HEK293 (cell line): ENCODE data around the gene PPP1R27.

Source experiments
- CTCF ChIP-seq: fragments of 450-650 bp; formaldehyde crosslinking; IDR thresholded peaks from 2 replicates; pipeline ENCODE4 v1.5.1; 2016; ENCODE audit warnings: missing biosample characterization, missing genetic modification characterization
- KLF16 ChIP-seq: fragments of 450-650 bp; formaldehyde crosslinking; IDR thresholded peaks from 2 replicates; pipeline ENCODE4 v1.5.1; 2017; ENCODE audit warnings: missing biosample characterization, missing genetic modification characterization
- KLF8 ChIP-seq: fragments of 450-650 bp; formaldehyde crosslinking; IDR thresholded peaks from 2 replicates; pipeline ENCODE4 v1.5.1; 2016; ENCODE audit warnings: missing biosample characterization, missing genetic modification characterization
- PBX3 ChIP-seq: sonication (generic); formaldehyde crosslinking; IDR thresholded peaks from 2 replicates; pipeline ENCODE4 v1.8.1; 2022; ENCODE audit warnings: mild to moderate bottlenecking, moderate library complexity, missing genetic modification reagents
- PRDM1 ChIP-seq: fragments of 450-650 bp; formaldehyde crosslinking; IDR thresholded peaks from 2 replicates; pipeline ENCODE4; 2016; ENCODE audit warnings: missing biosample characterization, missing genetic modification characterization
- SCRT2 ChIP-seq: fragments of 450-650 bp; formaldehyde crosslinking; IDR thresholded peaks from 2 replicates; pipeline ENCODE4 v1.5.1; 2016; ENCODE audit warnings: missing biosample characterization, missing genetic modification characterization
- TCF7L2 ChIP-seq: IDR thresholded peaks from 2 replicates; pipeline ENCODE4 v1.6.1; 2011; ENCODE audit warnings: low read depth, mild to moderate bottlenecking, inconsistent platforms, low read length, moderate library complexity, borderline replicate concordance
- ZBTB44 ChIP-seq: fragments of 450-650 bp; IDR thresholded peaks from 2 replicates; pipeline ENCODE4 v1.5.1; 2018; ENCODE audit warnings: missing biosample characterization, mild to moderate bottlenecking, missing genetic modification characterization
- ZNF133 ChIP-seq: fragments of 450-650 bp; formaldehyde crosslinking; IDR thresholded peaks from 2 replicates; pipeline ENCODE4 v1.5.1; 2016; ENCODE audit warnings: missing biosample characterization, missing genetic modification characterization
- ZNF2 ChIP-seq: fragments of 450-650 bp; formaldehyde crosslinking; IDR thresholded peaks from 2 replicates; pipeline ENCODE4 v1.5.1; 2016; ENCODE audit warnings: missing biosample characterization, missing genetic modification characterization
- ZNF280C ChIP-seq: fragments of 450-650 bp; formaldehyde crosslinking; IDR thresholded peaks from 2 replicates; pipeline ENCODE4 v1.5.1; 2016; ENCODE audit warnings: missing biosample characterization, missing genetic modification characterization
- ZNF501 ChIP-seq: fragments of 450-650 bp; formaldehyde crosslinking; IDR thresholded peaks from 2 replicates; pipeline ENCODE4 v1.5.1; 2016; ENCODE audit warnings: missing biosample characterization, missing genetic modification characterization
- ZNF529 ChIP-seq: fragments of 450-650 bp; formaldehyde crosslinking; IDR thresholded peaks from 2 replicates; pipeline ENCODE4 v1.5.1; 2017; ENCODE audit warnings: missing genetic modification characterization, missing biosample characterization; ENCODE audit not compliant: insufficient replicate concordance
- ZNF626 ChIP-seq: fragments of 450-650 bp; sonication (Bioruptor Pico); formaldehyde crosslinking; IDR thresholded peaks from 2 replicates; pipeline ENCODE4 v1.5.1; 2018; ENCODE audit warnings: missing biosample characterization, missing genetic modification characterization, inconsistent platforms
- ZNF645 ChIP-seq: fragments of 450-650 bp; formaldehyde crosslinking; IDR thresholded peaks from 2 replicates; pipeline ENCODE4; 2016; ENCODE audit warnings: missing biosample characterization, missing genetic modification characterization
- ZNF701 ChIP-seq: fragments of 450-650 bp; formaldehyde crosslinking; IDR thresholded peaks from 2 replicates; pipeline ENCODE4 v1.5.1; 2016; ENCODE audit warnings: missing biosample characterization, missing genetic modification characterization
- ZNF777 ChIP-seq: fragments of 450-650 bp; formaldehyde crosslinking; IDR thresholded peaks from 2 replicates; pipeline ENCODE4 v1.5.1; 2017; ENCODE audit warnings: missing biosample characterization, missing genetic modification characterization, borderline replicate concordance
- ZNF843 ChIP-seq: fragments of 450-650 bp; formaldehyde crosslinking; IDR thresholded peaks from 2 replicates; pipeline ENCODE4 v1.5.1; 2016; ENCODE audit warnings: missing biosample characterization, missing genetic modification characterization
- ZSCAN4 ChIP-seq: fragments of 450-650 bp; formaldehyde crosslinking; IDR thresholded peaks from 2 replicates; pipeline ENCODE4 v1.5.1; 2017; ENCODE audit warnings: missing biosample characterization, missing genetic modification characterization
- ZSCAN5A ChIP-seq: fragments of 450-650 bp; formaldehyde crosslinking; IDR thresholded peaks from 2 replicates; pipeline ENCODE4 v1.5.1; 2016; ENCODE audit warnings: missing biosample characterization, missing genetic modification characterization
- ZXDB ChIP-seq: fragments of 450-650 bp; formaldehyde crosslinking; IDR thresholded peaks from 2 replicates; pipeline ENCODE4 v1.5.1; 2016; ENCODE audit warnings: missing biosample characterization, missing genetic modification characterization

The PPP1R27 gene

GRCh38 chr17:81825841-81826466 is 8.9 kb downstream of the PPP1R27 start (continued):
- no peak for TF ChIP-seq ZNF626 (tag by site-specific recombination)
- no peak for TF ChIP-seq ZNF133 (tag by site-specific recombination)
- TF ChIP-seq PRDM1: no peak
- peak; percentile 80 for TF ChIP-seq CTCF (tag by site-specific recombination)
- no peak for TF ChIP-seq TCF7L2
- TF ChIP-seq PBX3 (CRISPR knock-in tag): no peak
- 0 out of 2 replicates have a peak, but pooled peaks have one; percentile 15 for TF ChIP-seq SCRT2
- no peak for TF ChIP-seq ZBTB44 (tag by site-specific recombination)
- no peak for TF ChIP-seq ZNF2 (tag by site-specific recombination)
- no peak for TF ChIP-seq ZNF280C (tag by site-specific recombination)
- no peak for TF ChIP-seq ZNF645 (tag by site-specific recombination)
- no peak for TF ChIP-seq KLF8
- TF ChIP-seq ZXDB (tag by site-specific recombination): no peak
- TF ChIP-seq KLF16 (tag by site-specific recombination): no peak
- no peak for TF ChIP-seq ZNF777 (tag by site-specific recombination)
- no peak for TF ChIP-seq ZNF843 (tag by site-specific recombination)
- TF ChIP-seq ZNF529 (tag by site-specific recombination): no peak
- TF ChIP-seq ZSCAN5A (tag by site-specific recombination): no peak
- TF ChIP-seq ZNF701 (tag by site-specific recombination): no peak
- peak; percentile 49; the same call in 1 of the 2 replicates for TF ChIP-seq ZSCAN4 (tag by site-specific recombination)
- TF ChIP-seq ZNF501 (tag by site-specific recombination): no peak
